Activated CD4-positive, alpha-beta memory T cell treated with anti-CD3 and anti-CD28 coated beads, Interleukin-2, amount 10 ng/mL, durations not matched to agents 7 days and 5 days (primary cell): ENCODE data around the gene CFAP299. TPM values are rescaled to one million over a fixed set of nuclear protein-coding genes. Genes with fewer than 3 reads are reported as not detected.

ENCODE experiments used
- CTCF ChIA-PET: fragments of 350-600 bp; sonication (Branson Sonifier 250); formaldehyde crosslinking; loops from one replicate; lab custom pipeline; 2021; ENCODE audit warnings: antibody characterized with exemption, inconsistent platforms; lab: Charles Lee
- POLR2A ChIA-PET: fragments of 350-600 bp; sonication (Branson Sonifier 250); formaldehyde crosslinking; loops from one replicate; lab custom pipeline; 2021; ENCODE audit warnings: antibody characterized with exemption; lab: Charles Lee
- DNase-seq: peaks from one replicate; pipeline ENCODE4 v3.0.0-alpha.2; 2020
- H3K27ac Mint-ChIP-seq: one replicate; pipeline ENCODE4 v1.8.0; 2021; ENCODE audit warnings: mild to moderate bottlenecking, mixed read lengths
- H3K27me3 Mint-ChIP-seq: one replicate; pipeline ENCODE4 v1.8.0; 2021; ENCODE audit warnings: mixed read lengths
- H3K36me3 Mint-ChIP-seq: one replicate; pipeline ENCODE4 v1.8.0; 2021; ENCODE audit warnings: low read depth, mixed read lengths
- H3K4me1 Mint-ChIP-seq: one replicate; pipeline ENCODE4 v1.8.0; 2021; ENCODE audit warnings: mixed read lengths
- H3K4me3 Mint-ChIP-seq: one replicate; pipeline ENCODE4 v1.8.0; 2021; ENCODE audit warnings: mild to moderate bottlenecking, mixed read lengths
- H3K9me3 Mint-ChIP-seq: one replicate; pipeline ENCODE4 v1.8.0; 2021; ENCODE audit warnings: mixed read lengths
- total RNA-seq, 2 experiments: library from RNA; stranded (reverse); gene quantifications; one replicate each; pipeline ENCODE4 v1.2.3, GENCODE V29; 2021

The CFAP299 gene
- total RNA-seq, 2 experiments from 2014 or later, result not detected

DNA sequence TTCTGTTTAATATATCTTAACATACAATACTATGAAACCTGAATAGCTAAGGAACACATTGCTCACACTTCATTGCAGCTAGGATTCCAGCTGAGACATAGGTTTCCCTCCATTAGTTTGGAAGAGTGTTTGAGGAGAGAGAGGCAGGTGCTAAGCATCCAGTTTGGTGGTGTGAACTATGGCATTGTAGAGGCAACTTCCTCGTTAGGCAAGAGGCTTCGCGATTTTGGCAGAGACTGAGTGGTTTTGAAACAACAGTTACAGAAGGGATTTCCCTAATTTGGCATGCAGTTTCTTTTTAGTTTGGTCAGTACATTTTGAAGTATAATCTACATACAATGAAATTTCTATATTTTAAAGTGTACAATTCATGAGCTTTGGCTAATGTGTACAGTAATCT lies 577.9 kb downstream of the CFAP299 start:
- peaks cover 6% of the 10 kb centered on the region for H3K4me1 Mint-ChIP-seq
- H3K4me3 Mint-ChIP-seq, result no peak overlapping the region
- ChIA-PET CTCF (no interaction called here), POLR2A (no interaction called here)
- DNase-seq, result no peak
- H3K27me3 Mint-ChIP-seq, result no peaks in the 10 kb centered on the region
- H3K9me3 Mint-ChIP-seq, result peaks cover 1% of the 10 kb centered on the region
- no peaks in the 10 kb centered on the region for H3K36me3 Mint-ChIP-seq
- no peak overlapping the region for H3K27ac Mint-ChIP-seq

DNA sequence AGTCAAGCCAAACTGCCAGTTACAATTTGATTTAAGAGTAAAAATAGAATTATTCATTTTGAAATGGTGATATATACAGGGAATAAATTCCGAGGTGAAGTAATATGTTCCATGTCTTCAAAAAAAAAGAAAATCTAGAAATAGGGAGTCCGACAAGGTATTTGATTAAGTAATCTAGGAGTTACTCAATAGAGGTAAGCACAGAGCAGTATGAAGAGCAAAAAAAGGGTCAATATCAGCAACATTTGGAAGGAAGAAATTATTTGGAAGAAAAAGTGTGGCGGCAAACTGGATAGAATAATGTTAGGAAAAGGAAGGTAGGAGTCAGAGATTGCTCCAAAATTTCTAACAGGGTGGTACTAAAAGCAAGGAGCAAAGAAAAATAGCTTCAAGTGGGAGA lies 581.2 kb downstream of the CFAP299 start:
- no peaks in the 10 kb centered on the region for H3K36me3 Mint-ChIP-seq
- no peak for DNase-seq
- no peak overlapping the region for H3K27ac Mint-ChIP-seq
- ChIA-PET POLR2A (no interaction called here), CTCF (no interaction called here)
- peaks cover 3% of the 10 kb centered on the region for H3K4me1 Mint-ChIP-seq
- H3K4me3 Mint-ChIP-seq, result no peak overlapping the region
- no peaks in the 10 kb centered on the region for H3K27me3 Mint-ChIP-seq
- H3K9me3 Mint-ChIP-seq, result no peaks in the 10 kb centered on the region

DNA sequence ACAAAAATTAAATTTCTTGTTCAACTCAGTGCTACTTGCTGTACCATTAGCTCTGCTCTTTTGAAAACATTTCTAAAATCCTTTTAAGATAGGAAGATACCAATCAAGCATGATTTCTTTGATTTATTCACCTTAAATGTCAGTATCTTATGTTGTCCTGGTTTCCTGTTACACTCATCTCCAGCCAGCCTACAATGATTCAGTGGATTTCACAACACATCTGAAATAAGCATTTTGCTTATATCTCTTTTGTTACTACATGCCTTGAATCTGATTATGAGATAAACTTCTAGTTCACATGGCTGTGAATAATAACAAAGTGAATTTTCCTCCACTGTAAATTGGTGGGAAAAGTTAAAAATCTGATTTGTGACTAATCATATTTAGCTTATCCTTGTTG lies 582.5 kb downstream of the CFAP299 start:
- H3K27ac Mint-ChIP-seq, result no peak overlapping the region
- peaks cover 3% of the 10 kb centered on the region for H3K4me1 Mint-ChIP-seq
- H3K4me3 Mint-ChIP-seq, result no peak overlapping the region
- no peaks in the 10 kb centered on the region for H3K9me3 Mint-ChIP-seq
- DNase-seq, result no peak
- no peaks in the 10 kb centered on the region for H3K27me3 Mint-ChIP-seq
- ChIA-PET POLR2A (no interaction called here), CTCF (no interaction called here)
- no peaks in the 10 kb centered on the region for H3K36me3 Mint-ChIP-seq

DNA sequence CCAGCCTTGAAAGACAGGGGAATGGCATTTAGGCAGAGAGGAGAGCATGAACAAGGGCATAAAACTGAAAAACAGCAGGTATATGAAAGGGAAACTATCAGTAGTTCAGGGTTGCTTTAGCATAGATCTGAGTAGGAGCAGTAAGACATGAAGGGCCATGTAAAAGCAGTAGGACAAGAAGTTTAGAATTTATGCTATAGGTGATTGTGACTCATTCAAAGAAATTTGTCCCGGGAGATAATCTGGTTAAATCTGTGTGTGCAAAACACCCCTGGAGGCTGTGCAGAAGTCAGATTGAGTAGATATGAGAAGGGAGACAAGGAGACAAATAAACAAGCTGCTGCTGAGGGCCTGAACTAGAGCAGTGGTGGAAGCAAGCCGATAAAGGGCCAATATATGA lies 585.9 kb downstream of the CFAP299 start:
- ChIA-PET CTCF (no interaction called here), POLR2A (no interaction called here)
- Mint-ChIP-seq H3K4me3 (no peak overlapping the region), H3K27ac (no peak overlapping the region), H3K27me3 (peaks cover 2% of the 10 kb centered on the region), H3K36me3 (no peaks in the 10 kb centered on the region), H3K9me3 (no peaks in the 10 kb centered on the region), H3K4me1 (no peaks in the 10 kb centered on the region)
- no peak for DNase-seq

DNA sequence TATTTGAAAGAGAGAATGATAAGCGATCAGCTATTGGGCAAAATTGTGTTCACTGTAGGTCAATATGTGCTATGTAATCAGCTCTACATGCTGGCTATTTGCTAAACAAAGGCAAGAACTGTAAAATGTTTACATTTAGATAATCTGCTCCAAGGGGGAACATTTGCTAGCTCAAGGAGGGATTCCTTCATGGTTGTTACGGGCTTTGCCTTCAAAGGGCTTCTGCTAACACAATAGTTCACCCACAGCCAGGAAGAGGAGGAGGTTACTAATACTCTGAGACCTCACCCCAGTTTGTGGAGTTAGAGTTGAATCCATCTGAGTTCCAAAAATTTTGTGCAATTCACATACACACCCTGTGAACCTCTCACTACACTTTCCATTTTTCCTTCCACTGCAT lies 587.4 kb downstream of the CFAP299 start:
- no peak overlapping the region for H3K27ac Mint-ChIP-seq
- CTCF ChIA-PET, result no interaction called here
- no peaks in the 10 kb centered on the region for H3K4me1 Mint-ChIP-seq
- no peaks in the 10 kb centered on the region for H3K9me3 Mint-ChIP-seq
- no peak overlapping the region for H3K4me3 Mint-ChIP-seq
- DNase-seq, result no peak
- peaks cover 2% of the 10 kb centered on the region for H3K27me3 Mint-ChIP-seq
- no peaks in the 10 kb centered on the region for H3K36me3 Mint-ChIP-seq
- POLR2A ChIA-PET, result no interaction called here

DNA sequence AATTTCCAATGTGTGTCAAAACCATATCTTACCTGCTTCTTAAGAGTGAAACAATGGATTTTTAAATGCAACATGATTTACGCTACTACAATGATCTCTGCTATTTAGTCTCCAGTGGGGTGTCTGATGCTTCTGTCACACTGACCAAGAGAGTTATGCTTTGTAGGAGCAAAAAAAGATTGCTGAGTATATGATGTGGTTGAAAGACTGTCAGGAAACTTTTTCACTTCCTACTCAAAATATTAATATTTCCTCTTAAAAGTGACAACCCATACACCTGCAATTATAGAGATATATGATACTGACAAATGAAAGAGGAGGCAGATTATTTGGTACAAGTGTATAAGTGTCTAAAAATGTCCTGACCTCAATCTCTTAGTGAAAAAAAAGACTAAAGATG lies 589.8 kb downstream of the CFAP299 start:
- no peak overlapping the region for H3K27ac Mint-ChIP-seq
- peaks cover 2% of the 10 kb centered on the region for H3K27me3 Mint-ChIP-seq
- no peaks in the 10 kb centered on the region for H3K9me3 Mint-ChIP-seq
- POLR2A ChIA-PET, result no interaction called here
- no peak overlapping the region for H3K4me3 Mint-ChIP-seq
- no peak for DNase-seq
- CTCF ChIA-PET, result interaction anchor here (1.5 kb wide), 1 partner anchor 65 kb away, joined by 3 read pairs; no protein-coding TSS in a partner anchor
- no peaks in the 10 kb centered on the region for H3K36me3 Mint-ChIP-seq
- H3K4me1 Mint-ChIP-seq, result no peaks in the 10 kb centered on the region

DNA sequence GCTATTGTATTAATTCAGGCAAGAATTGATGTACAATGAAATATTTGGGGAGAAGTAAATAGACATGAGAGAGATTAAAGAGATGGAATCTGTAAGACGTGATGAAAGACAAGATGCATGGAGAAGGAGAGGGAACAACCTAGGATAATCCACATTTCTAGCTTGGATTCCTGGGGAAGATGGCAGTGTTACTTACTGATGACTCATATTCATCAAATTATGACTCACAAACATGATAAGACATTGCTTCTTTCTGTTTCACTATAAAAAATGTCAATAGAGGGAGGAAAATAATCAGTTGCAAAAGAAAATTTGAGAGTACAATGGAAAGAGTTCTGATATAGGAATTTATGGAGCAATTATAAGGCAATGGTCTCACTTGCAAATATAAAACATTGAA lies 590.9 kb downstream of the CFAP299 start:
- Mint-ChIP-seq H3K4me1 (no peaks in the 10 kb centered on the region), H3K4me3 (no peak overlapping the region), H3K27ac (no peak overlapping the region), H3K36me3 (no peaks in the 10 kb centered on the region), H3K9me3 (no peaks in the 10 kb centered on the region), H3K27me3 (peaks cover 2% of the 10 kb centered on the region)
- ChIA-PET POLR2A (no interaction called here), CTCF (no interaction called here)
- DNase-seq, result no peak

DNA sequence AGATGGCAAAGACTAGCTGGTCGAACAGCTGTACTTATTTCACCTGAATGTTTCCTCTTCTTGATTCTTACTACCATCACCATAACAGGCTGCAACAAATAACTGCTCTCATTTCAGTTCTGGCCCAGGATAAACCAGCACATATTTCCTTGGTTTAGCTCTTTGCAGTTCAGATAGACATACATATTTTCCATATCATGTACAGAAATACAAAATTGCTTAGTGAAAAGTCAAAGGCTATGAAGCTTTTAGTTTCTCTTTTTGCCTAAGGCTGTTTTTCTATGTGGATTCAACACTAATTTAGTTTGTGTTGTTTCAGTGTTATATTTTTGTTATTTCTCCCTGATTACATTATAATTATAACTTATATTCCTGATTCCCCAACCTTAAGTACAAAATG lies 591.4 kb downstream of the CFAP299 start:
- no peaks in the 10 kb centered on the region for H3K36me3 Mint-ChIP-seq
- peaks cover 2% of the 10 kb centered on the region for H3K27me3 Mint-ChIP-seq
- no peaks in the 10 kb centered on the region for H3K4me1 Mint-ChIP-seq
- CTCF ChIA-PET, result no interaction called here
- no peak for DNase-seq
- H3K9me3 Mint-ChIP-seq, result no peaks in the 10 kb centered on the region
- POLR2A ChIA-PET, result no interaction called here
- H3K27ac Mint-ChIP-seq, result no peak overlapping the region
- no peak overlapping the region for H3K4me3 Mint-ChIP-seq

DNA sequence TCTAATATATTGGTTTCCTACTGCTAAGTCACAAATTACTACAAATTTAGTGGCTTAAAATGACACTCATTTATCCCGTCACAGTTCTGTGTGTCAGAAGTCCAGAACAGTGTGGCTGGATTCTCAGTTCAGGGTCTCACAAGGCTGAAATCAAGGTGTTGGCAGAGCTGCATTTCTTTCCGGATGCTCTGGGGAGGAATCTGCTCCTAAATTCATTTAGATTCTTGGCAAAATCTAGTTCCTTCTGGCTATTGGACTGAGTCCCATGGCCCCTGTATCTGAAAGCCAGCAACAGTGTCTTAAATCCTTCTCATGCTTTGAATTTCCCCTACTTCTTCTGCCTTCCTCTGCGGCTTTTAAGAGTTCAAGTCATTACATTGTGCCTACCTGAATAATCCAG lies 591.9 kb downstream of the CFAP299 start:
- ChIA-PET CTCF (no interaction called here), POLR2A (no interaction called here)
- peaks cover 2% of the 10 kb centered on the region for H3K27me3 Mint-ChIP-seq
- H3K4me3 Mint-ChIP-seq, result no peak overlapping the region
- H3K36me3 Mint-ChIP-seq, result no peaks in the 10 kb centered on the region
- H3K27ac Mint-ChIP-seq, result no peak overlapping the region
- DNase-seq, result no peak
- no peaks in the 10 kb centered on the region for H3K9me3 Mint-ChIP-seq
- H3K4me1 Mint-ChIP-seq, result no peaks in the 10 kb centered on the region

DNA sequence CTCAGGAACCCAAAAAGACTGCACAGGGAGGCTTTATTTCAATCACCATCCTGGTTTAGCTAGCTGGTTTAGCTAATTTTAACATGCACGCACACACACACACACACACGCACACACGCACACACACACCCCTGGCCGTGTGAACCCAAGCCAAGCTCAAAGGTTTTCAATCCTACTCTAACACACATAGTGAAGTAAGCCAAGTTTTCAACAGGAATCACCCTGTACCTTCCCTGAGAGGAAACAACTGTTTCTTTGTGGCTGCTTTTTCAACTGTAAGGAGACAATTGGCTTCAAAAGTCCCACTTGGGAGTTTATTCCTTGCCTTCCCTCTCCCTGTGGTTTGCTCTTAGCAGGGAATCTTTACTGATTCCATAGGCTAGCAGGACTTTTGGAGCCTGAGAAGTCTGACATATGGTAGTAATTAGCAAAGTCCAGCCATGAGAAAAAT lies 596.1 kb downstream of the CFAP299 start:
- H3K4me1 Mint-ChIP-seq, result no peaks in the 10 kb centered on the region
- CTCF ChIA-PET, result no interaction called here
- no peak for DNase-seq

DNA sequence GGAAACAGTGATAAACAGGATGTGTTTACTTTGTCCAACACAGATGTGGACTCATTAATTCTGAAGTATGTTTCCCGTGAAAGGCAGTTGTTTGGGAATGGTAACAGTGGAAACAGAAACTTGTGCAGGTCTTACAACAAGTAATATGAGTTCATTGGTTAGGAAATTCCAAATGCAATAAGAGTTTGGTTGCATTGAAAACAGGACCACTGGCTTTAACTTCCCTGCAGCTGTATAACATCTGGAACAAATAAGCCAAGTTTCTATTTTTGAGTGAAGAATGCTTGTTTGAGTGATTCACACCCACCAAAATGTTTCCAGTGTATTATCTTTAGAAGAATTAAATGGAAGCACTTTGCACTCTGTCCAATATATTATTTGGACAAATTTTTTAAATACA lies 612.6 kb downstream of the CFAP299 start:
- ChIA-PET CTCF (interaction anchor here (0.6 kb wide), 1 partner anchor 581 kb away, joined by 4 read pairs; no protein-coding TSS in a partner anchor), POLR2A (no interaction called here)
- no peak overlapping the region for H3K27ac Mint-ChIP-seq
- no peaks in the 10 kb centered on the region for H3K36me3 Mint-ChIP-seq
- H3K9me3 Mint-ChIP-seq, result no peaks in the 10 kb centered on the region
- peaks cover 2% of the 10 kb centered on the region for H3K27me3 Mint-ChIP-seq
- no peaks in the 10 kb centered on the region for H3K4me1 Mint-ChIP-seq
- no peak overlapping the region for H3K4me3 Mint-ChIP-seq
- DNase-seq, result no peak

More for the DNA sequence above, 596.1 kb downstream of the CFAP299 start:
- Mint-ChIP-seq H3K36me3 (no peaks in the 10 kb centered on the region), H3K27me3 (no peaks in the 10 kb centered on the region), H3K27ac (no peak overlapping the region), H3K9me3 (no peaks in the 10 kb centered on the region), H3K4me3 (no peak overlapping the region)
- POLR2A ChIA-PET, result no interaction called here

DNA sequence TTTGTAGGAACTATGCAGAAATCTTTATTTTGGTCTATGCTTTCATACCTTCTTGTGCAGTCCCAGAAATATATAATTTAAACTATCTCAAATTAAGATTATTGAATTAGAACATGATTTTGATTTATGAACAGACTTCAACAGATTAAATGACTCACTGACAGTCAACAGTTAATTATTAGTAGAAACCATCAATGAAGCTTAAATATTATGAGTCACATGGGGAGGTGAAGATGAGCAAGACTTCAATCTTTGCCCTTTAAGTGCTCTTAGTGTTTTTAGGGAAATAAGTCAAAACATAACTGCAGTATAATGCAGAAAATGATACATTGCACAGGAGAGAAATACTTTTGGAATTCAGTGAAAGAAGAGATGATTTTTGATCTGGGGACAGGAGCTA lies 613.5 kb downstream of the CFAP299 start:
- H3K27me3 Mint-ChIP-seq, result peaks cover 2% of the 10 kb centered on the region
- no peaks in the 10 kb centered on the region for H3K9me3 Mint-ChIP-seq
- H3K4me1 Mint-ChIP-seq, result no peaks in the 10 kb centered on the region
- H3K4me3 Mint-ChIP-seq, result no peak overlapping the region
- DNase-seq, result no peak
- H3K36me3 Mint-ChIP-seq, result no peaks in the 10 kb centered on the region
- POLR2A ChIA-PET, result no interaction called here
- CTCF ChIA-PET, result no interaction called here
- H3K27ac Mint-ChIP-seq, result no peak overlapping the region

DNA sequence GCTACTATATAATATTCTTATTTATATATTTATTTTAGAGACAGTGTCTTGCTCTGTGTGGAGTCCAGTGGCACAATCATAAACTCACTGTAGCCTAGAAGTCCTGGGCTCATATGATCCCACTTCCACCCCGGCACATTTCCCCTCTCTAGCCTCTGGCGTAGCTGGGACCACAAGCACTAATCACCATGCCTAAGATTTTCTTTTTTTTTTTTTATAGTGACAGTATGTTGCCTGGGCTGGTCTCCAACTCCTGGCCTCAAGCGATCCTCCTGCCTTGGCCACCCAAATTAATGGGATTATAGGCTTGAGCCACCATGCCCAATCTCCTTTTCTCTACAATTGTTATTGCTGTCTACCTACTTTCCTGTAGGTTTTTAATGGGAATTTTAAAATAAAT lies 620.9 kb downstream of the CFAP299 start:
- ChIA-PET CTCF (no interaction called here), POLR2A (no interaction called here)
- DNase-seq, result no peak
- Mint-ChIP-seq H3K4me3 (no peak overlapping the region), H3K9me3 (no peaks in the 10 kb centered on the region), H3K27me3 (no peaks in the 10 kb centered on the region), H3K36me3 (no peaks in the 10 kb centered on the region), H3K4me1 (no peaks in the 10 kb centered on the region), H3K27ac (no peak overlapping the region)

DNA sequence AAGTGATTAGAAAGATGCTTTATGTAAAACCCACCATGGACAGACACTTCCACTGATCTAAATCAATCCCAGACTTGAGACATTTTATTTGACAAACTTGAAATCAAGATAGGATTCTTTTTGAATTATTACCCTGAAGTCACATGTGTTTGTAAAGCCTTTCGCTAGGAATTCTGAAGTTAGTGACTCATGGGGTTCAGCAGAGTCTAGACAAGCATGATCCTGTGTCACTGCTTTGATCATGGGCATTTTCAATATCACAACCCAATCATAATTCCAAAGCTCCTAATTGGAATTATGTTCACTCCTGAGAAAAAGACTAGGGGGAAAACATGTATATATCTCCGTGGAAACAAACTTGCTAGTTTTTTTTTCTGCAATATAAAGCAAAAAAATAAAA lies 627.5 kb downstream of the CFAP299 start:
- Mint-ChIP-seq H3K36me3 (no peaks in the 10 kb centered on the region), H3K27me3 (no peaks in the 10 kb centered on the region), H3K27ac (no peak overlapping the region), H3K4me1 (no peaks in the 10 kb centered on the region), H3K4me3 (no peak overlapping the region), H3K9me3 (no peaks in the 10 kb centered on the region)
- ChIA-PET CTCF (no interaction called here), POLR2A (no interaction called here)
- no peak for DNase-seq
